GM20431 (cell line): Measurements from ENCODE around the gene GTPBP3.

Experiments used
- in situ Hi-C: fragments of 300-500 bp; cut with MseI, MboI; formaldehyde crosslinking; loops from one replicate; pipeline ENCODE4 v1.15.0; 2020; ENCODE audit warnings: low sequenced_read_pairs; ENCODE audit not compliant: unreplicated experiment

GTPBP3 gene

GRCh38 chr19:17327068-17327653, 10.2 kb upstream of the GTPBP3 start:
- in situ Hi-C loops, result no loop called here

- in situ Hi-C loops, result no loop called here
Observed at GRCh38 chr19:17327654-17328516, 9.5 kb upstream of the GTPBP3 start.

GRCh38 chr19:17328517-17329365, 8.6 kb upstream of the GTPBP3 start:
- in situ Hi-C loops, result no loop called here

GRCh38 chr19:17329366-17330261, 7.7 kb upstream of the GTPBP3 start:
- in situ Hi-C loops, result no loop called here

- in situ Hi-C loops, result no loop called here
Observed at GRCh38 chr19:17330262-17331044, 6.9 kb upstream of the GTPBP3 start.

GRCh38 chr19:17331045-17331558, 6.3 kb upstream of the GTPBP3 start:
- in situ Hi-C loops, result no loop called here

- in situ Hi-C loops, result no loop called here
Observed at GRCh38 chr19:17332360-17332676, 5.0 kb upstream of the GTPBP3 start.

GRCh38 chr19:17332677-17333581, 4.4 kb upstream of the GTPBP3 start:
- in situ Hi-C loops, result no loop called here

GRCh38 chr19:17333611-17334413, 3.5 kb upstream of the GTPBP3 start:
- in situ Hi-C loops, result no loop called here

GRCh38 chr19:17334414-17335409, 2.6 kb upstream of the GTPBP3 start, which contains the start of gene ANO8:
ANO8 (minus strand) TSS chr19:17334855; CDS start chr19:17334670, 185 bp downstream.
- in situ Hi-C loops, result no loop called here

- in situ Hi-C loops, result no loop called here
Observed at GRCh38 chr19:17335575-17335974, 1.8 kb upstream of the GTPBP3 start.

- in situ Hi-C loops, result no loop called here
Observed at GRCh38 chr19:17337675-17338432, 501 bp downstream of the GTPBP3 start.

GRCh38 chr19:17338433-17339078, 1.2 kb downstream of the GTPBP3 start:
- in situ Hi-C loops, result no loop called here

GRCh38 chr19:17339088-17339741, 1.9 kb downstream of the GTPBP3 start:
- in situ Hi-C loops, result no loop called here
